Measurements from ENCODE around the gene C1orf52. TPM values are rescaled to one million over a fixed set of nuclear protein-coding genes. Genes with fewer than 3 reads are reported as not detected.

The C1orf52 gene
- total and polyA plus RNA-seq, 9 of the 15 experiments (the other 6 are each of a cell fraction or from before 2014, with no cell fraction given) = 17.0 to 38.5 (median 33.0) TPM

- TF ChIP-seq USF2 (CRISPR knock-in tag; IDR thresholded peaks at IDR 0.05) (no peak), ZNF586 (CRISPR knock-in tag; conservative IDR thresholded peaks at IDR 0.05) (no peak), ZNF780A (CRISPR knock-in tag; IDR thresholded peaks at IDR 0.05) (no peak), ZNF316 (IDR thresholded peaks at IDR 0.05) (no peak), TBP (optimal IDR thresholded peaks at IDR 0.05; ENCODE audit: low read depth, low read length) (peak; percentile 64), MYBL2 (IDR thresholded peaks at IDR 0.05; ENCODE audit: low read depth) (no peak), MYBL2 (CRISPR knock-in tag; IDR thresholded peaks at IDR 0.05; ENCODE audit: borderline replicate concordance) (no peak), RBM25 (IDR thresholded peaks at IDR 0.05; ENCODE audit: low read depth, low read length, severe bottlenecking) (no peak), SREBF2 (CRISPR knock-in tag; IDR thresholded peaks at IDR 0.05) (no peak), NONO (IDR thresholded peaks at IDR 0.05; ENCODE audit: low read depth in 2 of 2, low read length in 1 of 2) (no peak), SIX5 (IDR thresholded peaks at IDR 0.05; ENCODE audit: borderline replicate concordance in 1 of 2, insufficient read depth in 1 of 2, low read depth in 1 of 2, low read length in 2 of 2) (peak in 1 of 2 experiments; percentile 22; a peak in 1 of 4 replicates), RBM15 (IDR thresholded peaks at IDR 0.05; ENCODE audit: insufficient read depth, low read length) (no peak), SRSF1 (IDR thresholded peaks at IDR 0.05; ENCODE audit: low read depth, low read length) (no peak), RHOXF2B (CRISPR knock-in tag; conservative IDR thresholded peaks at IDR 0.05) (no peak)
- TF ChIP-seq, protein P1, sequence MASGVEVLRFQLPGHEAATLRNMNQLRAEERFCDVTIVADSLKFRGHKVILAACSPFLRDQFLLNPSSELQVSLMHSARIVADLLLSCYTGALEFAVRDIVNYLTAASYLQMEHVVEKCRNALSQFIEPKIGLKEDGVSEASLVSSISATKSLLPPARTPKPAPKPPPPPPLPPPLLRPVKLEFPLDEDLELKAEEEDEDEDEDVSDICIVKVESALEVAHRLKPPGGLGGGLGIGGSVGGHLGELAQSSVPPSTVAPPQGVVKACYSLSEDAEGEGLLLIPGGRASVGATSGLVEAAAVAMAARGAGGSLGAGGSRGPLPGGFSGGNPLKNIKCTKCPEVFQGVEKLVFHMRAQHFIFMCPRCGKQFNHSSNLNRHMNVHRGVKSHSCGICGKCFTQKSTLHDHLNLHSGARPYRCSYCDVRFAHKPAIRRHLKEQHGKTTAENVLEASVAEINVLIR (CRISPR knock-in tag; IDR thresholded peaks at IDR 0.05) = peak; percentile 84
- TF ChIP-seq, protein P2, sequence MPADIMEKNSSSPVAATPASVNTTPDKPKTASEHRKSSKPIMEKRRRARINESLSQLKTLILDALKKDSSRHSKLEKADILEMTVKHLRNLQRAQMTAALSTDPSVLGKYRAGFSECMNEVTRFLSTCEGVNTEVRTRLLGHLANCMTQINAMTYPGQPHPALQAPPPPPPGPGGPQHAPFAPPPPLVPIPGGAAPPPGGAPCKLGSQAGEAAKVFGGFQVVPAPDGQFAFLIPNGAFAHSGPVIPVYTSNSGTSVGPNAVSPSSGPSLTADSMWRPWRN (IDR thresholded peaks at IDR 0.05; ENCODE audit: low read depth) = no peak
- TF ChIP-seq, protein P3, sequence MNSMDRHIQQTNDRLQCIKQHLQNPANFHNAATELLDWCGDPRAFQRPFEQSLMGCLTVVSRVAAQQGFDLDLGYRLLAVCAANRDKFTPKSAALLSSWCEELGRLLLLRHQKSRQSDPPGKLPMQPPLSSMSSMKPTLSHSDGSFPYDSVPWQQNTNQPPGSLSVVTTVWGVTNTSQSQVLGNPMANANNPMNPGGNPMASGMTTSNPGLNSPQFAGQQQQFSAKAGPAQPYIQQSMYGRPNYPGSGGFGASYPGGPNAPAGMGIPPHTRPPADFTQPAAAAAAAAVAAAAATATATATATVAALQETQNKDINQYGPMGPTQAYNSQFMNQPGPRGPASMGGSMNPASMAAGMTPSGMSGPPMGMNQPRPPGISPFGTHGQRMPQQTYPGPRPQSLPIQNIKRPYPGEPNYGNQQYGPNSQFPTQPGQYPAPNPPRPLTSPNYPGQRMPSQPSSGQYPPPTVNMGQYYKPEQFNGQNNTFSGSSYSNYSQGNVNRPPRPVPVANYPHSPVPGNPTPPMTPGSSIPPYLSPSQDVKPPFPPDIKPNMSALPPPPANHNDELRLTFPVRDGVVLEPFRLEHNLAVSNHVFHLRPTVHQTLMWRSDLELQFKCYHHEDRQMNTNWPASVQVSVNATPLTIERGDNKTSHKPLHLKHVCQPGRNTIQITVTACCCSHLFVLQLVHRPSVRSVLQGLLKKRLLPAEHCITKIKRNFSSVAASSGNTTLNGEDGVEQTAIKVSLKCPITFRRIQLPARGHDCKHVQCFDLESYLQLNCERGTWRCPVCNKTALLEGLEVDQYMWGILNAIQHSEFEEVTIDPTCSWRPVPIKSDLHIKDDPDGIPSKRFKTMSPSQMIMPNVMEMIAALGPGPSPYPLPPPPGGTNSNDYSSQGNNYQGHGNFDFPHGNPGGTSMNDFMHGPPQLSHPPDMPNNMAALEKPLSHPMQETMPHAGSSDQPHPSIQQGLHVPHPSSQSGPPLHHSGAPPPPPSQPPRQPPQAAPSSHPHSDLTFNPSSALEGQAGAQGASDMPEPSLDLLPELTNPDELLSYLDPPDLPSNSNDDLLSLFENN (IDR thresholded peaks at IDR 0.05; ENCODE audit: low read depth in 2 of 2, low read length in 2 of 2) = 0 out of 4 replicates have a peak, but pooled peaks of 1 of the 2 experiments have one; percentile 35
- TF ChIP-seq, protein P4, sequence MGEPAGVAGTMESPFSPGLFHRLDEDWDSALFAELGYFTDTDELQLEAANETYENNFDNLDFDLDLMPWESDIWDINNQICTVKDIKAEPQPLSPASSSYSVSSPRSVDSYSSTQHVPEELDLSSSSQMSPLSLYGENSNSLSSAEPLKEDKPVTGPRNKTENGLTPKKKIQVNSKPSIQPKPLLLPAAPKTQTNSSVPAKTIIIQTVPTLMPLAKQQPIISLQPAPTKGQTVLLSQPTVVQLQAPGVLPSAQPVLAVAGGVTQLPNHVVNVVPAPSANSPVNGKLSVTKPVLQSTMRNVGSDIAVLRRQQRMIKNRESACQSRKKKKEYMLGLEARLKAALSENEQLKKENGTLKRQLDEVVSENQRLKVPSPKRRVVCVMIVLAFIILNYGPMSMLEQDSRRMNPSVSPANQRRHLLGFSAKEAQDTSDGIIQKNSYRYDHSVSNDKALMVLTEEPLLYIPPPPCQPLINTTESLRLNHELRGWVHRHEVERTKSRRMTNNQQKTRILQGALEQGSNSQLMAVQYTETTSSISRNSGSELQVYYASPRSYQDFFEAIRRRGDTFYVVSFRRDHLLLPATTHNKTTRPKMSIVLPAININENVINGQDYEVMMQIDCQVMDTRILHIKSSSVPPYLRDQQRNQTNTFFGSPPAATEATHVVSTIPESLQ (CRISPR knock-in tag; IDR thresholded peaks at IDR 0.05) = peak; percentile 41; the same call in 1 of the 2 replicates
Measured at GRCh38 chr1:85276215-85276977, 16.9 kb upstream of the C1orf52 start, which contains the start of gene BCL10 (continued).
